Left ventricle myocardium inferior (tissue), 1 donor: ENCODE results near the gene RPL11. TPM values are rescaled to one million over a fixed set of nuclear protein-coding genes. Genes with fewer than 3 reads are reported as not detected.

ENCODE experiments used
- DNase-seq: peaks from one replicate; pipeline ENCODE4 v3.0.0-alpha.2; 2020
- H3K27ac ChIP-seq: fragments of 200-600 bp; replicated peaks from 2 replicates; pipeline ENCODE4 v1.8.0; 2021
- H3K27me3 ChIP-seq: fragments of 200-600 bp; 2 replicates; pipeline ENCODE4 v1.8.0; 2021; ENCODE audit warnings: low read depth
- H3K36me3 ChIP-seq: fragments of 200-600 bp; 2 replicates; pipeline ENCODE4 v1.8.0; 2021
- H3K4me1 ChIP-seq: fragments of 200-600 bp; 2 replicates; pipeline ENCODE4 v1.8.0; 2021
- H3K4me3 ChIP-seq: fragments of 200-600 bp; 2 replicates; pipeline ENCODE4 v1.8.0; 2021; ENCODE audit warnings: mild to moderate bottlenecking, moderate library complexity
- H3K9me3 ChIP-seq: fragments of 200-600 bp; replicated peaks from 2 replicates; pipeline ENCODE4 v1.8.0; 2021
- CTCF ChIP-seq: fragments of 200-600 bp; IDR thresholded peaks from 2 replicates; pipeline ENCODE4 v1.8.0; 2021; ENCODE audit warnings: antibody characterized with exemption, mild to moderate bottlenecking, borderline replicate concordance
- intact Hi-C: fragments of 100-400 bp; cut with micrococcal nuclease; formaldehyde crosslinking; loops from one replicate; pipeline ENCODE4 v1.11.0; 2022
- total RNA-seq: library from RNA; stranded (reverse); fragmentation: NEBNext Ultra II Directional; extraction: Animal tissue kit (Norgen Biotek cat#: 25700); gene quantifications from one replicate; pipeline ENCODE4 v1.2.1, GENCODE V29; 2021
- donor health status: DM: no; HTN: yes; CAD: no; lungs with severe emphysema.

The RPL11 gene
- total RNA-seq, 1 donor from 2014 or later: 684 TPM

DNA sequence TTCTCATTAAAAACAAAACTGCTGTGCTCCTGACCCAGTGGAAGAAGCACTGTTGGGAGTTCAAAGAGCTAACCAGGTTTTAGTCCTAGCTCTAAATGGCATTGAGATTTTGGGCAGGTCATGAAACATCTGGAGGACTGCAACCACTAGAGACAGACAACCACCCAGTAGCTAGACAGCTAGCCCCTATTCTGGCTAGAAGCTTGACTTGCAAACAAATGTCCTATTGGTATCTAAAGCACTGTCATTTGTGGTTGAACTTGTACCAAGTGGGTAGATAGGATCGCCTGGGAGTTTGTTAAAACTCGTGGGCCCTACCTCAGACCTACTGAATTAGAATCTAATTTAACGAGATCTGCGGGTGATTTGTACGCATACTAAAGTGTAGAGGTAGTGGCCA lies 6.9 kb downstream of the RPL11 start:
- peaks cover 89% of the 10 kb centered on the region for H3K36me3 ChIP-seq
- DNase-seq: no peak
- no peak overlapping the region for H3K27ac ChIP-seq
- no peak overlapping the region for H3K4me3 ChIP-seq
- H3K27me3 ChIP-seq: no peaks in the 10 kb centered on the region
- intact Hi-C loops: no loop called here
- no peak for TF ChIP-seq CTCF
- no peaks in the 10 kb centered on the region for H3K9me3 ChIP-seq
- peaks cover 52% of the 10 kb centered on the region for H3K4me1 ChIP-seq

GRCh38 chr1:23699280-23700179 lies 7.9 kb downstream of the RPL11 start:
- intact Hi-C loops: no loop called here
- Histone ChIP-seq H3K4me1 (peaks cover 41% of the 10 kb centered on the region), H3K36me3 (peaks cover 83% of the 10 kb centered on the region)

GRCh38 chr1:23701310-23701709 lies 9.7 kb downstream of the RPL11 start:
- Histone ChIP-seq H3K4me3 (no peak overlapping the region), H3K36me3 (peaks cover 77% of the 10 kb centered on the region), H3K9me3 (no peaks in the 10 kb centered on the region), H3K27me3 (no peaks in the 10 kb centered on the region), H3K4me1 (peaks cover 23% of the 10 kb centered on the region), H3K27ac (no peak overlapping the region)
- TF ChIP-seq CTCF: no peak
- DNase-seq: no peak
- intact Hi-C loops: no loop called here

More at GRCh38 chr1:23699280-23700179, 7.9 kb downstream of the RPL11 start:
- DNase-seq: no peak
- no peaks in the 10 kb centered on the region for H3K27me3 ChIP-seq
- H3K27ac ChIP-seq: no peak overlapping the region
- no peak overlapping the region for H3K4me3 ChIP-seq
- no peak for TF ChIP-seq CTCF
- no peaks in the 10 kb centered on the region for H3K9me3 ChIP-seq

- Histone ChIP-seq H3K4me1 (peaks cover 17% of the 10 kb centered on the region), H3K27me3 (no peaks in the 10 kb centered on the region), H3K36me3 (peaks cover 70% of the 10 kb centered on the region), H3K4me3 (no peak overlapping the region), H3K27ac (no peak overlapping the region), H3K9me3 (no peaks in the 10 kb centered on the region)
- intact Hi-C loops: no loop called here
- TF ChIP-seq CTCF: no peak
- no peak for DNase-seq
Observed at GRCh38 chr1:23701996-23702395, 10.4 kb downstream of the RPL11 start.

DNA sequence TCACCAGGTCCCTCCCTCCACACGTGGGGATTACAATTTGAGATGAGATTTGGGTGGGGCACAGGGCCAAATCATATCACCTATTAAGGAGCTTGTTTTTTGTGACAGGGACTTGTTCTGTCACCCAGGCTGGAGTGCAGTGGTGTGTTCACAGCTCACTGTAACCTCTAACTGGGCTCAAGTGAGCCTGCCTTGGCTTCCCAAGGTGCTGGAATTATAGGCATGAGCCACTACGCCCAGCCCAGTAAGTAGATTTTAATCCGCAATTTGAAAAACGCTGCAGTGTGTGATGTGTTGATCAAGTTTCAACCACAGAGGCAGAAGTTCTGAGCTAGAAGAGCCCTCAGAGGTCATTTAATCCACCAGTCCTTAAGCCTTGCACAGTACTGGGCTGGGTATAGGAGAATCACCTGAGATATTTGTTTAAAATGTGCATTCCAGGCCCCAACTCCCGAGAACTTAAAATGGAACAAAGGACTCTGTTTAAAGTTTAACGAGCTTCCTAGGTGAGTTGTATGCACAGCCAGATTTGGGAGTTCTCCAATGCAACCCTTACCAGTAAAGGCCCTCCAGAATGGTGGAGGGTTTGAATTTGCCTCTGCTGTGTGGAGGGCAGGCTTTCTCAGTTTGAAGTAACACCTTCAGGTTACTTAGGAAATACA lies 13.4 kb downstream of the RPL11 start:
- intact Hi-C loops: no loop called here
- no peak for DNase-seq

More for the DNA sequence above, 13.4 kb downstream of the RPL11 start:
- H3K4me3 ChIP-seq: no peak overlapping the region
- H3K27ac ChIP-seq: no peak overlapping the region
- H3K9me3 ChIP-seq: no peaks in the 10 kb centered on the region
- H3K27me3 ChIP-seq: no peaks in the 10 kb centered on the region
- peaks cover 4% of the 10 kb centered on the region for H3K4me1 ChIP-seq
- peaks cover 42% of the 10 kb centered on the region for H3K36me3 ChIP-seq
- TF ChIP-seq CTCF: no peak
